Smooth muscle cell (in vitro differentiated cells): ENCODE measurements around the gene NEK11. TPM values are rescaled to one million over a fixed set of nuclear protein-coding genes. Genes with fewer than 3 reads are reported as not detected.

Source experiments
- DNase-seq: peaks from one replicate; lab custom pipeline; 2025; ENCODE audit not compliant: unreplicated experiment; lab: John Stamatoyannopoulos, UW
- H2AFZ ChIP-seq: fragments of 200-600 bp; sonication (generic); 2 replicates; pipeline ENCODE4 v1.6.0; 2016; ENCODE audit warnings: antibody characterized with exemption, low read depth, mild to moderate bottlenecking
- H3F3A ChIP-seq: fragments of 200-600 bp; sonication (generic); 2 replicates; pipeline ENCODE4 v1.6.0; 2017; ENCODE audit warnings: antibody characterized with exemption, low read depth
- H3K27ac ChIP-seq: fragments of 200-600 bp; sonication (generic); 2 replicates; pipeline ENCODE4 v1.5.1; 2016; ENCODE audit warnings: low read depth, mild to moderate bottlenecking
- H3K27me3 ChIP-seq: fragments of 200-600 bp; sonication (generic); 2 replicates; pipeline ENCODE4 v1.6.1; 2016; ENCODE audit warnings: low read depth, mild to moderate bottlenecking
- H3K36me3 ChIP-seq: fragments of 200-600 bp; sonication (generic); 2 replicates; pipeline ENCODE4 v1.5.1; 2016; ENCODE audit warnings: low read depth
- H3K4me1 ChIP-seq: fragments of 200-600 bp; sonication (generic); 2 replicates; pipeline ENCODE4 v1.5.1; 2016; ENCODE audit warnings: low read depth
- H3K4me2 ChIP-seq: fragments of 200-600 bp; sonication (generic); 2 replicates; pipeline ENCODE4 v1.6.0; 2016; ENCODE audit warnings: mild to moderate bottlenecking
- H3K4me3 ChIP-seq: fragments of 200-600 bp; sonication (generic); 2 replicates; pipeline ENCODE4 v1.5.1; 2016; ENCODE audit warnings: mild to moderate bottlenecking
- H3K79me2 ChIP-seq: fragments of 200-600 bp; sonication (generic); 2 replicates; pipeline ENCODE4 v1.6.0; 2016; ENCODE audit warnings: low read depth, mild to moderate bottlenecking
- H3K9ac ChIP-seq: fragments of 200-600 bp; sonication (generic); 2 replicates; pipeline ENCODE4 v1.6.0; 2016; ENCODE audit warnings: low read depth
- H3K9me3 ChIP-seq: fragments of 200-600 bp; sonication (generic); replicated peaks from 2 replicates; pipeline ENCODE4 v1.5.1; 2016; ENCODE audit warnings: low read depth
- H4K20me1 ChIP-seq: fragments of 200-600 bp; sonication (generic); 2 replicates; pipeline ENCODE4 v1.6.0; 2016; ENCODE audit warnings: low read depth
- CTCF ChIP-seq: fragments of 200-600 bp; sonication (generic); IDR thresholded peaks from 2 replicates; pipeline ENCODE4 v1.5.1; 2017; ENCODE audit warnings: borderline replicate concordance, mild to moderate bottlenecking, antibody characterized with exemption; ENCODE audit not compliant: insufficient read depth, poor library complexity, severe bottlenecking
- WGBS: methylation state at CpG from one replicate; pipeline ENCODE4 v1.1.7; 2016; ENCODE audit warnings: low lambda C conversion rate; 5-methylcytosine and 5-hydroxymethylcytosine counted together
- polyA plus RNA-seq: library from polyadenylated mRNA; unstranded; fragments of >200 nt; fragmentation: Nextera tagmentation; extraction: Ambion mirVana; gene quantifications from 2 replicates; pipeline ENCODE4 v1.2.1, GENCODE V29; 2016
- total RNA-seq: library from RNA; depleted of rRNA; stranded (reverse); fragments of >200 nt; gene quantifications from 2 replicates; pipeline ENCODE4 v1.2.3, GENCODE V29; 2014

Gene NEK11
- total and polyA plus RNA-seq, 2 experiments from 2014 or later = 3.0 to 3.3 TPM

- Histone ChIP-seq H3K4me2 (no peak overlapping the region), H3F3A (no peaks in the 10 kb centered on the region), H2AFZ (no peak overlapping the region), H4K20me1 (no peaks in the 10 kb centered on the region), H3K4me3 (no peak overlapping the region), H3K27me3 (no peaks in the 10 kb centered on the region), H3K27ac (no peak overlapping the region), H3K4me1 (no peaks in the 10 kb centered on the region), H3K36me3 (no peaks in the 10 kb centered on the region), H3K79me2 (no peaks in the 10 kb centered on the region), H3K9me3 (no peaks in the 10 kb centered on the region), H3K9ac (no peak overlapping the region)
- DNase-seq = no peak
- no peak for TF ChIP-seq CTCF
- 80% methylated on average over 3 of the region's 3 CpGs for WGBS
Measured at GRCh38 chr3:131147534-131147933, 120.9 kb downstream of the NEK11 start.

GRCh38 chr3:131158434-131158833, 131.8 kb downstream of the NEK11 start:
- Histone ChIP-seq H3K27me3 (peaks cover 5% of the 10 kb centered on the region), H3K27ac (no peak overlapping the region), H4K20me1 (no peaks in the 10 kb centered on the region), H3K9me3 (no peaks in the 10 kb centered on the region), H3K4me2 (no peak overlapping the region), H3K79me2 (no peaks in the 10 kb centered on the region), H3F3A (no peaks in the 10 kb centered on the region), H3K4me3 (no peak overlapping the region), H3K9ac (no peak overlapping the region), H2AFZ (no peak overlapping the region), H3K4me1 (no peaks in the 10 kb centered on the region), H3K36me3 (no peaks in the 10 kb centered on the region)
- no peak for TF ChIP-seq CTCF
- WGBS = 85% methylated on average over 4 of the region's 4 CpGs
- no peak for DNase-seq

GRCh38 chr3:131162516-131162915, 135.8 kb downstream of the NEK11 start:
- Histone ChIP-seq H3K27me3 (peaks cover 5% of the 10 kb centered on the region), H3K4me2 (no peak overlapping the region), H3K27ac (no peak overlapping the region), H3K4me3 (no peak overlapping the region), H3K4me1 (no peaks in the 10 kb centered on the region), H3F3A (no peaks in the 10 kb centered on the region), H3K36me3 (no peaks in the 10 kb centered on the region), H3K79me2 (no peaks in the 10 kb centered on the region), H2AFZ (no peak overlapping the region), H4K20me1 (no peaks in the 10 kb centered on the region), H3K9me3 (no peaks in the 10 kb centered on the region), H3K9ac (no peak overlapping the region)
- WGBS = 83% methylated on average over 5 of the region's 5 CpGs
- DNase-seq = no peak
- no peak for TF ChIP-seq CTCF

GRCh38 chr3:131167867-131168266, 141.2 kb downstream of the NEK11 start:
- Histone ChIP-seq H4K20me1 (no peaks in the 10 kb centered on the region), H3K79me2 (no peaks in the 10 kb centered on the region), H2AFZ (no peak overlapping the region), H3K9ac (no peak overlapping the region), H3K4me3 (no peak overlapping the region), H3F3A (no peaks in the 10 kb centered on the region), H3K9me3 (no peaks in the 10 kb centered on the region), H3K27me3 (no peaks in the 10 kb centered on the region), H3K4me1 (no peaks in the 10 kb centered on the region), H3K36me3 (no peaks in the 10 kb centered on the region), H3K4me2 (no peak overlapping the region), H3K27ac (no peak overlapping the region)
- WGBS = 91% methylated on average over 1 of the region's 1 CpG
- DNase-seq = no peak
- TF ChIP-seq CTCF = no peak
